Erythroblast (primary cell): ENCODE results near the gene ITPR2.
"Not testable (repeated sequence)": the region's sequence is repeated elsewhere in the genome, so short reads cannot be mapped to it uniquely, and the experiment has no call there.

Experiments
- GATA1 ChIP-seq: IDR thresholded peaks from 2 replicates; pipeline ENCODE4 v1.6.1; 2011; ENCODE audit warnings: low read depth, mild to moderate bottlenecking, control low read depth, low read length, moderate library complexity
- POLR2A ChIP-seq: IDR thresholded peaks from 2 replicates; pipeline ENCODE4 v1.6.1; 2011; ENCODE audit warnings: mild to moderate bottlenecking, low read length

DNA sequence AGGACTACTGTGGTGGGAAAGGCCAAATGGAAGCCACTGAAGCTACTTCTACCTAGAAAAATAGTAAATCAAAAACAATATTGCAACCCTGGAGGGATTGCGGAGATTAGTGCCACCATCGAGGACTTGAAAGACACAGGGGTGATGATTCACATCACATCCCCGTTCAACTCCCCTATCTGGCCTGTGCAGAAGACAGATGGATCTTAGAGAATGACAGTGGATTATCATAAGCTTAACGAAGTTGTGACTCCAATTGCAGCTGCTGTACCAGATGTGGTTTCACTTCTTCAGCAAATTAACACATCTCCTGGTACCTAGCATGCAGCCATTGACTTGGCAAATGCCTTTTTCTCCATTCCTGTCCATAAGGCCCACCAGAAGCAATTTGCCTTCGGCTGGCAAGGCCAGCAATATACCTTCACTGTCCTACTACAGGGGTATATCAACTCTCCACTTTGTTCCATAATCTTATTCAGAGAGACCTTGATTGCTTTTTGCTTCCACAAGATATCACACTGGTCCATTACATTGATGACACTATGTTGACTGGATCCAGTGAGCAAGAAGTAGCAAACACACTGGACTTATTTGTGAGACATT lies 54.7 kb downstream of the ITPR2 start:
- TF ChIP-seq GATA1, POLR2A: not testable (repeated sequence)
